Naive B cell (primary cell): Measurements from ENCODE around the gene ASPRV1. TPM values are rescaled to one million over a fixed set of nuclear protein-coding genes. Genes with fewer than 3 reads are reported as not detected.
"Not testable (repeated sequence)": the region's sequence is repeated elsewhere in the genome, so short reads cannot be mapped to it uniquely, and the experiment has no call there.

ENCODE experiments used
- ATAC-seq, 2 donors: fragments of 150-1000 bp; cut with Tn5 transposase; 2 replicates each; pipeline ENCODE4 v1.10.0; 2021; ENCODE audit warnings: low read depth in 2 of 2, mild to moderate bottlenecking in 2 of 2, moderate library complexity in 2 of 2
- DNase-seq: peaks from one replicate; pipeline ENCODE4 v3.0.0; 2022
- H3K27ac Mint-ChIP-seq, 6 donors: one replicate each; pipeline ENCODE4 v1.8.0; 2020 to 2022; ENCODE audit warnings: mild to moderate bottlenecking in 6 of 6, mixed read lengths in 6 of 6, moderate library complexity in 5 of 6, inconsistent platforms in 2 of 6
- H3K27me3 Mint-ChIP-seq, 3 donors: one replicate each; pipeline ENCODE4 v1.8.0; 2021 to 2022; ENCODE audit warnings: mixed read lengths in 3 of 3, mild to moderate bottlenecking in 1 of 3
- H3K36me3 Mint-ChIP-seq, 2 donors: one replicate each; pipeline ENCODE4 v1.8.0; 2020 to 2022; ENCODE audit warnings: mixed read lengths in 2 of 2, inconsistent platforms in 1 of 2, mild to moderate bottlenecking in 1 of 2
- H3K4me1 Mint-ChIP-seq, 3 donors: one replicate each; pipeline ENCODE4 v1.8.0; 2020 to 2022; ENCODE audit warnings: mixed read lengths in 3 of 3, inconsistent platforms in 1 of 3, mild to moderate bottlenecking in 1 of 3, moderate library complexity in 1 of 3
- H3K4me3 Mint-ChIP-seq, 8 donors: one replicate each; pipeline ENCODE4 v1.8.0; 2020 to 2022; ENCODE audit warnings: mild to moderate bottlenecking in 8 of 8, mixed read lengths in 8 of 8, moderate library complexity in 8 of 8, inconsistent platforms in 2 of 8
- H3K9me3 Mint-ChIP-seq, 7 donors: one replicate each; pipeline ENCODE4 v1.8.0; 2020 to 2022; ENCODE audit warnings: mixed read lengths in 7 of 7, mild to moderate bottlenecking in 5 of 7, inconsistent platforms in 2 of 7, moderate library complexity in 1 of 7
- polyA plus RNA-seq, 6 donors: library from polyadenylated mRNA; unstranded; fragments of 300-500 nt; fragmentation: Illumina TruSeq; gene quantifications; one replicate each; pipeline ENCODE4 v1.2.3, GENCODE V29; 2021; ENCODE audit warnings: low read depth in 6 of 6

ASPRV1 gene
- polyA plus RNA-seq, 6 donors from 2014 or later: 0.12 to 0.44 (median 0.32) TPM; not detected in 1

- Mint-ChIP-seq H3K4me3 (peak overlapping the region in 1 of 8 donors; percentile 63), H3K9me3 (no peaks in the 10 kb centered on the region), H3K27ac (no peak overlapping the region), H3K4me1 (peaks cover 0 to 3% (median 0%) of the 10 kb centered on the region in 3 donors), H3K27me3 (no peaks in the 10 kb centered on the region), H3K36me3 (no peaks in the 10 kb centered on the region)
- ATAC-seq (no peak), DNase-seq (no peak)
Measured at GRCh38 chr2:69965756-69966445, 4.5 kb upstream of the ASPRV1 start.

DNA sequence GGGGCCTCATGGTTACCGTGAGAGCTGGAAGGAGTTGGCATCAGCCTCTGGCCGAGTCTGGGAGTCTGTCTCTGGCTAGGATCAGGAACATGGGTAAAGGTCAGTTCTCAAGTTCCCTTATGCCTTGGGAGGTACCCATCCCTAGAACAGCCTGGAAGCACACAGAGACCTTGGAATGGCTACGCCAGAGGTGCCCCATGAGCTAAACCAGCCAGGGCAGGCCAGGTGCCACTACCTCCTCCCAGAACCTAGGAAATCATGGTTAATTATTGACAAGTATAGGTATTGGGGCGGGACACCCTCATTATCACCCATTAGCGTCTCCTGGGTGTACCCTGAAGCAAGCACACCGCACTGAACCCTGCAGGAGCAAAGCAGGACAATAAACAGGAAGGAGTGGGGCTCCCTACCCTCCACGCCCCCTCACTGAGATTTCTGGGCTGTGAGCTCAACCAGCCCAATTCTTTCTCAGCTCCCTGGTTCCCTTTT lies 3.0 kb upstream of the ASPRV1 start:
- DNase-seq (no peak), ATAC-seq (no peak)
- peak overlapping the region in 2 of 6 donors; percentile 17 to 96 for H3K27ac Mint-ChIP-seq
- peaks cover 0 to 3% (median 0%) of the 10 kb centered on the region in 3 donors for H3K4me1 Mint-ChIP-seq
- no peak overlapping the region for H3K4me3 Mint-ChIP-seq
- no peaks in the 10 kb centered on the region for H3K27me3 Mint-ChIP-seq
- no peaks in the 10 kb centered on the region for H3K36me3 Mint-ChIP-seq
- no peaks in the 10 kb centered on the region for H3K9me3 Mint-ChIP-seq

DNA sequence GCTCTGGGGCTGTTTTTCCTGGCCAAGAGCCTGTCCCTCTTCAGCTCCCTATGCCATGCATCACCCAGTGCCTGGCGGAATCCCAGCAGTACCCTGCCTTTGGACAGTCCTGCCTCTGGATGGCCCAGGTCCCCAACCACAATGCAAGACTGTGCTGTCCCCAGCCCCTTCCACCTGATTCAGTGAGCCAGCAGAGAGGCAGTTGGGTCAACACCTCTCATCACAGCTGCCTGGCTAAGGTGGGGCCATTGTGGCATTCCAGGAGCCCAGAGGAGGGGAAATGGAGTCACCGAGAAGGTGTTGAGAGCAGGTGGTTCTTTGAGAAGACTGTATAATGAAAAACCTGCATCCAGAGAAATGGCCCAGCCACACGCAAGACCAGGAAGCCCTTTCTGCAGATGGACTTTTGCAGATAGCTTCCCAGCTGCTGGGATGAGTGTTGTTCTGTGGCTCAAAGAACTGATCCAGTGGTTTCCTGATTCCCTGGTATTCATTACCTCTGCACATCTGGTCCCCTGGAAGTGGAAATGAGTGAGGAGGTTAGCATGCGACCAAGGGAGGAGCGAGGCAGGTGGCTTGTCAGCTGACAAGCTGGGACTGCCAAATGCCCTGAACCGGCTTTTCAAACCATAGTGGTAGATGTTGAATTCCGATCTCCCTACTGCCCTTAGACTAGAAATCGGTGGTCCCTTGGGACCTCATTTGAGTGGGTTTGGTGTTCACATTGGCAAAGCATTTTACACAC lies 1.7 kb upstream of the ASPRV1 start:
- Mint-ChIP-seq H3K27me3 (no peaks in the 10 kb centered on the region), H3K36me3 (no peaks in the 10 kb centered on the region), H3K4me1 (peaks cover 0 to 3% (median 0%) of the 10 kb centered on the region in 3 donors), H3K9me3 (no peaks in the 10 kb centered on the region), H3K27ac (peak overlapping the region in 1 of 6 donors; percentile 30), H3K4me3 (no peak overlapping the region)
- ATAC-seq (no peak), DNase-seq (no peak)

GRCh38 chr2:69960821-69961220 lies 610 bp downstream of the ASPRV1 start:
- H3K9me3 Mint-ChIP-seq: no peaks in the 10 kb centered on the region
- H3K4me1 Mint-ChIP-seq: peaks cover 3 to 5% (median 4%) of the 10 kb centered on the region in 3 donors
- H3K27ac Mint-ChIP-seq: no peak overlapping the region
- H3K27me3 Mint-ChIP-seq: no peaks in the 10 kb centered on the region
- no peak for ATAC-seq
- no peak overlapping the region for H3K4me3 Mint-ChIP-seq
- H3K36me3 Mint-ChIP-seq: no peaks in the 10 kb centered on the region
- DNase-seq: no peak

DNA sequence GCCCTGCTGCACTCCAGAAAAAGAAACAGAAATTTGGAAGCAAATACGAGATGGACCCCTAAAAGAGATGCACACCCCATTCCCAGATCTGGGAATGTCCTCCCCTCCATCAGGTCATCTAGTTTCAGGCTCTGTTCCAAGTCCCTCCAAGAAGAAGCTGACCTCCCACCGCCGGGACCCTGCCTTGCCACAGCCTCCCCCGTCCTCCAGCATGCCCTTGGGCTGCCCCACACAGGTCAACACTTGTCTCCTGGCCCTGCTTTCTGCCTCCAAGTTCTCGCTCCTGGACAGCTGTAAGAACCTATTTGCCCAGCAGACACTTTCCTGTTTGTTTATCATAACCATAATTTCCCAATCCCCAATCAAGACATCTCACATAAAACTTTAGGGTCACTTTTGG lies 2.0 kb downstream of the ASPRV1 start:
- H3K4me3 Mint-ChIP-seq: peak overlapping the region in 1 of 8 donors; percentile 22
- ATAC-seq: no peak
- no peaks in the 10 kb centered on the region for H3K9me3 Mint-ChIP-seq
- DNase-seq: no peak
- H3K4me1 Mint-ChIP-seq: peaks cover 2 to 5% (median 4%) of the 10 kb centered on the region in 3 donors
- H3K36me3 Mint-ChIP-seq: no peaks in the 10 kb centered on the region
- peaks cover 0 to 3% (median 0%) of the 10 kb centered on the region in 3 donors for H3K27me3 Mint-ChIP-seq
- H3K27ac Mint-ChIP-seq: peak overlapping the region in 1 of 6 donors; percentile 1

DNA sequence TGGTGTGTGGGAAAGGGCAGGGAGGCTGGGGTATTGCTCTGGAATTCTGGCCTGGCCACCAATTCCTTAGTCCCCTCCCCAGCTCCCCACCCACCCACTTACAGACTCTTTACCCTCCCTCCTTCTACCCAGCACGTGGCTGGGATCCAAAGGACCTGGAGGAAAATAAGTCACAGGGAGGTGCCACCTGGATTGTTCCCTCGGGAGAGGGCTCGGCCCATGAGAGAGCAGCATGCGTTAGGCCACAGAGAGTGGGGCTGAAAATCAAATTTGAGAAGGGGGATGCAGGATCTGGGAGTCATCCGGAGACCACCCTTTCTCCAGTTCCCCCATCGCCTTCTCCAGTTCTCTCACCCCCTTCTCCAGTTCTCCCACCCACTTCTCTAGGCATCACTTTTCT lies 3.0 kb downstream of the ASPRV1 start:
- no peak overlapping the region for H3K27ac Mint-ChIP-seq
- no peak overlapping the region for H3K4me3 Mint-ChIP-seq
- H3K4me1 Mint-ChIP-seq: peaks cover 0 to 5% (median 4%) of the 10 kb centered on the region in 3 donors
- DNase-seq: no peak
- H3K27me3 Mint-ChIP-seq: peaks cover 0 to 4% (median 0%) of the 10 kb centered on the region in 3 donors
- no peak for ATAC-seq
- H3K36me3 Mint-ChIP-seq: no peaks in the 10 kb centered on the region
- no peaks in the 10 kb centered on the region for H3K9me3 Mint-ChIP-seq

DNA sequence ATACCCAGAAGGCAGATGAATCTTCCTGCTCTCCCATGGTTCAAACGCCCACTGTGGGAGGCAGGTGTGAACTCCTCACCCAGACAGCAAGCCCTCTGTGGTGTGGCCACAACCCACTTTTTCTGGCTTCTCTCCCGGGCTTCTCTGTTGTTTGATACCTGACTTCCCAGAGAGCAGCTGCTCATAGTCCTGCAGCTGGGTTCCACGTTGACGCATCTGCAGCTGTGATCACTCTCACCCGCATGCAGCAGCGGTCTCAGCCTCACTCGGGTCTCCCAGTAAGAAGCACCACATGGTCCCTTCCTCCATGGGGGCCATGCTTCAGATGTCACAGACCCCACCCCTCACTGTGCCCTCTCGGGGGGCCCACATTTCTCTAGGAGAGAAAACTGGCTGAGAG lies 3.5 kb downstream of the ASPRV1 start:
- H3K27me3 Mint-ChIP-seq: peaks cover 0 to 4% (median 0%) of the 10 kb centered on the region in 3 donors
- no peak for ATAC-seq
- no peak overlapping the region for H3K4me3 Mint-ChIP-seq
- H3K9me3 Mint-ChIP-seq: no peaks in the 10 kb centered on the region
- no peak overlapping the region for H3K27ac Mint-ChIP-seq
- no peak for DNase-seq
- H3K4me1 Mint-ChIP-seq: peaks cover 0 to 5% (median 4%) of the 10 kb centered on the region in 3 donors
- no peaks in the 10 kb centered on the region for H3K36me3 Mint-ChIP-seq

- ATAC-seq (no peak), DNase-seq (no peak)
- Mint-ChIP-seq H3K9me3 (no peaks in the 10 kb centered on the region), H3K27ac (peak overlapping the region in 3 of 6 donors; percentile 15 to 73 (median 19)), H3K4me1 (peaks cover 0 to 5% (median 4%) of the 10 kb centered on the region in 3 donors), H3K36me3 (no peaks in the 10 kb centered on the region), H3K27me3 (peaks cover 0 to 4% (median 0%) of the 10 kb centered on the region in 3 donors), H3K4me3 (no peak overlapping the region)
Measured at GRCh38 chr2:69956475-69956979, 4.9 kb downstream of the ASPRV1 start.

- no peak for DNase-seq
- no peak overlapping the region for H3K4me3 Mint-ChIP-seq
- no peak for ATAC-seq
- H3K27me3 Mint-ChIP-seq: peaks cover 0 to 4% (median 0%) of the 10 kb centered on the region in 3 donors
- H3K36me3 Mint-ChIP-seq: no peaks in the 10 kb centered on the region
- H3K27ac Mint-ChIP-seq: no peak overlapping the region
- peaks cover 0 to 5% (median 4%) of the 10 kb centered on the region in 3 donors for H3K4me1 Mint-ChIP-seq
- H3K9me3 Mint-ChIP-seq: no peaks in the 10 kb centered on the region
Measured at GRCh38 chr2:69955029-69955428, 6.4 kb downstream of the ASPRV1 start.

- Mint-ChIP-seq H3K9me3 (no peaks in the 10 kb centered on the region), H3K36me3 (no peaks in the 10 kb centered on the region), H3K27me3 (peaks cover 1 to 4% (median 3%) of the 10 kb centered on the region in 3 donors), H3K4me3 (no peak overlapping the region), H3K4me1 (peaks cover under 1 to 7% (median 5%) of the 10 kb centered on the region in 3 donors), H3K27ac (no peak overlapping the region)
- ATAC-seq (no peak), DNase-seq (no peak)
Measured at GRCh38 chr2:69954084-69954483, 7.3 kb downstream of the ASPRV1 start.

GRCh38 chr2:69952336-69953115 lies 8.9 kb downstream of the ASPRV1 start:
- Mint-ChIP-seq H3K27me3 (peaks cover 4 to 8% (median 5%) of the 10 kb centered on the region in 3 donors), H3K27ac (peak overlapping the region in 2 of 6 donors; percentile 17 to 87)
- ATAC-seq: peak in 1 of 2 donors; percentile 23

DNA sequence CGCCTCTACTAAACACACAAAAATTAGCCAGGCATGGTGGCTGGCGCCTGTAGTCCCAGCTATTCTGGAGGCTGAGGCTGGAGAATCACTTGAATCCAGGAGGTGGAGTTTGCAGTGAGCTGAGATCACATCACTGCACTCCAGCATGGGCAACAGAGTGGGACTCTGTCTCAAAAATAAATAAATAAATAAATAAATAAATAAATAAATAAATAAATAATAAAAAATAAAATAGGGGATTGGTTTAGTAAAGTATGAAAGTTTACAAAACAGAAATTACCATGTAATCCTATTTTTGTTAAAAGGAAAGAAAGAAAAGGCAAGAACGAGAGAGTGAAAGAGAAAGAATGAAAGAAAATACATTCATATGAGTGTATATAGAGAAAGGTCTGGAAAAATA lies 10.8 kb downstream of the ASPRV1 start:
- Mint-ChIP-seq H3K4me1 (peaks cover 9 to 16% (median 15%) of the 10 kb centered on the region in 3 donors), H3K4me3 (peak overlapping the region in 1 of 8 donors; percentile 6)
- DNase-seq, H3K9me3 Mint-ChIP-seq, H3K27ac Mint-ChIP-seq, H3K36me3 Mint-ChIP-seq, H3K27me3 Mint-ChIP-seq, ATAC-seq: not testable (repeated sequence)

More at GRCh38 chr2:69952336-69953115, 8.9 kb downstream of the ASPRV1 start:
- DNase-seq: no peak
- Mint-ChIP-seq H3K9me3 (no peaks in the 10 kb centered on the region), H3K36me3 (no peaks in the 10 kb centered on the region), H3K4me1 (peaks cover 4 to 11% (median 8%) of the 10 kb centered on the region in 3 donors), H3K4me3 (no peak overlapping the region)

- Mint-ChIP-seq H3K27me3 (peaks cover 4 to 8% (median 5%) of the 10 kb centered on the region in 3 donors), H3K27ac (no peak overlapping the region), H3K36me3 (no peaks in the 10 kb centered on the region), H3K4me1 (peaks cover 9 to 19% (median 16%) of the 10 kb centered on the region in 3 donors), H3K4me3 (no peak overlapping the region), H3K9me3 (no peaks in the 10 kb centered on the region)
- DNase-seq (no peak), ATAC-seq (no peak)
Measured at GRCh38 chr2:69950241-69950640, 11.2 kb downstream of the ASPRV1 start.
